VCaP (cell line): Measurements from ENCODE around the gene SHISA6.
A peak's percentile ranks its signal among the peaks of the same experiment; 100 is the strongest.

Experiments used
- H3K27ac ChIP-seq: fragments of 450-650 bp; 2 replicates; pipeline ENCODE4 v1.5.1; 2017
- CTCF ChIP-seq: fragments of 450-650 bp; conservative IDR thresholded peaks from 2 replicates; pipeline ENCODE4 v1.5.1; 2017; ENCODE audit warnings: mild to moderate bottlenecking, moderate library complexity

The SHISA6 gene

GRCh38 chr17:11221196-11221595 is 19.8 kb upstream of the SHISA6 start:
- peak overlapping the region; percentile 71 for H3K27ac ChIP-seq
- TF ChIP-seq CTCF: no peak

GRCh38 chr17:11221721-11222120 is 19.3 kb upstream of the SHISA6 start:
- no peak for TF ChIP-seq CTCF
- H3K27ac ChIP-seq: peak overlapping the region; percentile 71

GRCh38 chr17:11238705-11239104 is 2.3 kb upstream of the SHISA6 start:
- TF ChIP-seq CTCF: no peak
- H3K27ac ChIP-seq: peak overlapping the region; percentile 72

GRCh38 chr17:11239379-11239970 is 1.5 kb upstream of the SHISA6 start:
- peak overlapping the region; percentile 72 for H3K27ac ChIP-seq
- TF ChIP-seq CTCF: no peak

GRCh38 chr17:11240041-11240840 is 772 bp upstream of the SHISA6 start:
- TF ChIP-seq CTCF: peak; percentile 39; the same call in 1 of the 2 replicates
- H3K27ac ChIP-seq: peak overlapping the region; percentile 72; the same call in 1 of the 2 replicates

- TF ChIP-seq CTCF: peak; percentile 25; the same call in 1 of the 2 replicates
- peak overlapping the region; percentile 72; the same call in 1 of the 2 replicates for H3K27ac ChIP-seq
These were observed 706 bp downstream of the SHISA6 start for GRCh38 chr17:11241611-11242226.

GRCh38 chr17:11242411-11242810 is 1.4 kb downstream of the SHISA6 start:
- H3K27ac ChIP-seq: no peak overlapping the region
- TF ChIP-seq CTCF: no peak
